T-helper 1 cell (primary cell): Measurements from ENCODE around the gene DPYSL4.
A peak's percentile ranks its signal among the peaks of the same experiment; 100 is the strongest.

Experiments used
- DNase-seq, 5 donors: peaks; one replicate each; pipeline ENCODE4 v3.0.0-alpha.2; 2012 to 2020
- total RNA-seq, 4 donors: gene quantifications; one replicate each; lab custom pipeline; 2026; lab: John Stamatoyannopoulos, UW

The DPYSL4 gene
- 0.54 to 6.5 (median 5.1) reads per million in 4 donors for total RNA-seq

DNA sequence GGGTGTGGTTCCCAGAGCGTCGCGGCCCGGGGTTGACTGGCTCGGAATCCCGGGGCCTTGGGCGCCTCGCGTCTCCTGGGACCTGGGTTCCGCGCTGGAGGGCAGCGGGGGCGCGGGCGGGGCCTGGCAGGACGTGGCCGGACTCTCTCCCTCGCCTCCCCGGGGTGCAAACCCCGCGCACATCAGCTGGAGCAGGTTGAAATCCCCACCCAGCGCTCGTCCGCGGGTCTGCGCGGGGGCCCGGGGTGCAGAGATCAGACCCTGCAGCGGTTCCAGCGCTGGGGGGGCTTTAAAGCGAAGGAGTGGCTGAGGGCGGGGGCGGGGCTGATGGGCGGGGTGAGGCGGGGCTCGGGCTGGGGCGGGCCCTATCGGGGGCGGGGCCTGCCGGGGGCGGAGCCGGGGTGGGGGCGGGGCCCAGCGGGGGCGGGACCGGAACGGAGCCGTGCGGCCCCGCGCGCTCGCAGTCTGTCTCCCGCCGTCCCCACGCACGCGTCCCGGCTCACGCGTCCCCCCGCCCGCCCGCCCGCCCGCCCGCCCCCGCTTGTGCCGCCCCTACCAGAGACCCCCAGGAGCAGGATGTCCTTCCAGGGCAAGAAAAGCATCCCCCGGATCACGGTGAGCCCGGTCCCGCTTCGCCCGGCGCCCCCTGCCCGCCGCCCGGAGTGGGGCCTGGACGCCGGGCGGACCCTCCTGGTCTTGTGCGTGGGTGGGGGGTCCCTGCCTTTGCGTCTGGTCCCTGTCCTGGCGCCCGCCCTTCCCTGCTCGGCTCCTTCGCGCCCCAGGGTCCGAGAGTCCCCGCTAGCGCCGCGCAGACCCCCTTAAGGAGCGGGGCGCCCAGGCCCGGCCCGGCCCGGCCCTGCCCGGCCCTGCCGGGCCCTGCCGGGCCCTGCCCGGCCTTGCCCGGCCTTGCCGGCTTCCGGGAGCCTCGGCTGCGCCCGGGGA lies at the start of gene DPYSL4:
Gene DPYSL4, plus strand, starts transcription at position 461 of the 942 bp plus-strand sequence. Its CDS starts 116 bp downstream, at position 577.
- peak in 3 of 5 donors; percentile 6 to 39 (median 19) for DNase-seq

DNA sequence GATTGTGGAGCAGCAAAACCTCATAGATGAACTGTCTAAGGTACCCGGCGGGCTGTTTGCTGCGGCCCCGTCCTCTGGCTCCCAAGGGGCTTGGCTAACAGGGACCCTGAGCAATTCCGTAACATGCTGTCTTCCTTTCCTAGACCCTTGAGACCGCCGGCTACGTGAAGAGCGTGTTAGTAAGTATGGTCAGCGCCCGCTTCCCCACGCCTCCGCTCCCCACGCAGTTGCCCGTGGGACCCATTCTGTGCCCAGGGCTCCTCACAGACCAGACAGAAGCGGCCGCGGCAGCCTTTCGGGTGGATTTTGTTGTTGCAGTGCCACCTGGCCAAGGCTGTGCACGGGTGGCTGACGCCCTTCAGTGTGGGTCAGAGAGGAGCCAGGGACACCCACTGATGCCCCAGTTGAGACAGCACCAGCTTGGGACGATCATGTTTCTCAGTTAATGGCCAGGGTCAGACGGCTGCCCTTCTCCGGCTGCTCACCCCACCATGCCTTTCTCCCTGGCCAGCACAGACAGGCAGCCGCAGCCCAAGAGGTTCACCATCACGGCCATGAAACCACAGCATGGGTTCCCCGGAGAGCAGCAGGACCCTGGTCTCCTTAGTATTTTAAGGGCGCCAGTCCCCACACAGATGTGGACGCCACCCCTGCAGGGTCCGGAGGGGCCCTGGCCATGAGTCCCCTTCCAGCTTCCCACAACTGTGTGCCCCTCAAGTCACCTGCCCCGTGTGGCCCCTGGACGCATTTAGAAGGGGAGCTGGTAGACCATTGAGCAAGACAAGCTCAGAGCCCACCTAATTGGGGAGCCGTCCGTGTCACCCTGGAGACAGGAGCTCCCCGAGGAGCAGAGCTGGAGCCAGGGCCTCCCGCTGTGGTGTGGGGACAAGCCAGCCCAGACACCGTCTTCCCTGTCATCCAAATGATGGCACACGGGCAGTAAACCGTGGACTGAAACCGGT lies 49.4 kb upstream of the DPYSL4 start:
- DNase-seq: no peak

DNA sequence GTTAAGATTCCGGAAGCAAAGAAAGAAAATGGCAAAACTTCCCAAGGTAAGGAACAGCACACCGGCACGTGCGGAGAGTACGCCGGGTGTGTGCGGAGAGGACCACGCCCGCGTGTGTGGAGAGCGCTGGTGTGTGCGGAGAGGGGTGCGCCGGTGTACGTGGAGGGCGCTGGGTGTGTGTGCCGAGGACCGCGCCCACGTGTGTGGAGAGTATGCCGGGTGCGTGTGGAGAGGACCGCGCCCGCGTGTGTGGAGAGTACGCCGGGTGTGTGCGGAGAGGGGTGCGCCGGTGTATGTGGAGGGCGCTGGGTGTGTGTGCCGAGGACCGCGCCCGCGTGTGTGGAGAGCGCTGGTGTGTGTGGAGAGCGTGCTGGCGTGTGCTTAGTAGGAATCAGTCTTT lies 48.6 kb upstream of the DPYSL4 start:
- DNase-seq: peak in 1 of 5 donors; percentile 1

DNA sequence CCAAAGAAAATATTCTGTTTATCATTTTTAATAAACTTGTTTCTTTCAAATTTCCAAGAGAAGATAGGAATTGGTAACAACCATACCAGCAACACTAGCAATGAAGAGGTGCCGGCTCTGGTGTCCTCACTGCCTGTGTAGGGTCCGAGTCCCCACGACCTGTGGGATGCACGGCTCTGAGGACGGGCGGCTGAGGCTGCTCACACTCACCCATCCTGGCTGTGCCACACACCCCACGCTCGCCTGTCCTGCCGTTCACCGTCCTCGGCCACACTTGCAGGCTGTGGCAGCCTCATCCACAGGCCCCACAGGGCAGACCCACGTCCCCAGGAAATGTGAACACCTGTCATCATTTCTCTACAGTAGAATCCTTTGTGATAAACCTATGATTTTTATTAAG lies 48.2 kb upstream of the DPYSL4 start:
- DNase-seq: peak in 1 of 5 donors; percentile 0

DNA sequence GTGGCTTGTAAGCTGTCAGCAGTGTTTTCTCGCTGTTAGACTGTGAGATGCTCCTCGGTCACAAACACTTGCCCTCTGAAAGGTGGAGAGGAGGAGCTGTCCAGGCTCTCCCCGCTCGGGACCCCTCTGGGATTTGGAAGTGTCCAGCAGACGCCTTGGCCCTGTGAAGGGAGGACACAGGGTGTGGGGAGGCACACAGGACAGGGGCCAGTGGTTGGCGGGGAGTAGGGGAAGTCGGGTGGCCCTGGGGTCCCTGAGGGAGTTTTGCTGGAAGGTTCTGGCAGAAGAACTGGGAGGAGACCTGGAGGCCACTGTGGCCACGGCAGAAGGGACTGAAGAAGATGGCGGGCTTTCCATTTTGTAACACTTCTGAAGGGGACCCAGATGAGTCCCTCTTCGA lies 47.2 kb upstream of the DPYSL4 start:
- no peak for DNase-seq

DNA sequence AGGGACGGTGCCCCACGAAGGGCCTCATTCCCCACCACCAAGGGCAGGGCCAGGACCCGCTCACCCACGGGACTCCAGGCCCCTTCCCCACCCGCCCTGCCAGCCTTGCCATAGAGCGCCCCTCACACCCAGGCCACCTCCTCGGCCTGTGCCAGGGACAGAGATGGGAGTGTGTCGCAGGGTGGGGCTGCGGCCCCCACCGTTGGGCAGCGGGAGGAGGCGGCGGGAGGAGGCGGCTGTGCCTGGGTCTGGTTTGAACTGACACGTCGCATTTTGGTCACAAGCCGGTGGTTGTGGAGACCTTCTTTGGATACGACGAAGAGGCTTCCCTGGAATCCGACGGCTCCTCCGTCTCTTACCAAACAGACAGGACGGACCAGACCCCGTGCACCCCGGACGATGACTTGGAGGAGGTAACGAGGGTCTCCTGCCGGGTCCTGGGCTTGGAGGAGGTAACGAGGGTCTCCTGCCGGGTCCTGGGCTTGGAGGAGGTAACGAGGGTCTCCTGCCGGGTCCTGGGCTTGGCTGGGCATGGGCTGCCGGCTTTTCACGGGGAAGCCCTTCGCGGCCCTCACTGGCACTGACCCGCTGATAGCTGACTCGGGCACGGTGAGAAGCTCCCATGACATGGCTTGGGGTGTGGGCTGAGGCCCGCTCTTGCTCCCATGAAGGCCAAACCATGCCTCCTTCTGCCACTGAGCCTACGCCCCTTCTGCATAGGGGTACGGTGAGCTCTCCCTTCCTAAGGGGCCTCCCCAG lies 46.4 kb upstream of the DPYSL4 start:
- DNase-seq: peak in 1 of 5 donors; percentile 6

DNA sequence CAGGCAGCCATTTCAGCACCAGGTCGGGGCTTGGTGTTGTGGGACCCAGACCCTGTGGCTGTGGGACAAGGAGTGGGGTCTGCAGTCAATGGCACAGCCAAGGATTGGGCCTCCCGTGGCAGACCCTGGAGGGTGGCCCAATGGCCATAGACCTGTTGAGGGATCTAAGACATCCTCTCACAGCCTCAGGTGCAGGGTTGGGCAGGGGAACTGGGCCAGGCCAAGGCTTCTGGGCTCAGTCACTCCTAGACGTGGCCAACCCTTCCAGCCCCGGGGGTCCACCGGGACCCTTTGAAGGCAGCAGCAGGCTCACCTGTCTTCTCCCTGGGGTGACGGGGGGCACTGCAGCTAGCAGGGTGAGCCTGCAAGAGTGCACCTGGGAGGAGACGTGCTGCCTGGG lies 45.7 kb upstream of the DPYSL4 start:
- peak in 1 of 5 donors; percentile 3 for DNase-seq

DNA sequence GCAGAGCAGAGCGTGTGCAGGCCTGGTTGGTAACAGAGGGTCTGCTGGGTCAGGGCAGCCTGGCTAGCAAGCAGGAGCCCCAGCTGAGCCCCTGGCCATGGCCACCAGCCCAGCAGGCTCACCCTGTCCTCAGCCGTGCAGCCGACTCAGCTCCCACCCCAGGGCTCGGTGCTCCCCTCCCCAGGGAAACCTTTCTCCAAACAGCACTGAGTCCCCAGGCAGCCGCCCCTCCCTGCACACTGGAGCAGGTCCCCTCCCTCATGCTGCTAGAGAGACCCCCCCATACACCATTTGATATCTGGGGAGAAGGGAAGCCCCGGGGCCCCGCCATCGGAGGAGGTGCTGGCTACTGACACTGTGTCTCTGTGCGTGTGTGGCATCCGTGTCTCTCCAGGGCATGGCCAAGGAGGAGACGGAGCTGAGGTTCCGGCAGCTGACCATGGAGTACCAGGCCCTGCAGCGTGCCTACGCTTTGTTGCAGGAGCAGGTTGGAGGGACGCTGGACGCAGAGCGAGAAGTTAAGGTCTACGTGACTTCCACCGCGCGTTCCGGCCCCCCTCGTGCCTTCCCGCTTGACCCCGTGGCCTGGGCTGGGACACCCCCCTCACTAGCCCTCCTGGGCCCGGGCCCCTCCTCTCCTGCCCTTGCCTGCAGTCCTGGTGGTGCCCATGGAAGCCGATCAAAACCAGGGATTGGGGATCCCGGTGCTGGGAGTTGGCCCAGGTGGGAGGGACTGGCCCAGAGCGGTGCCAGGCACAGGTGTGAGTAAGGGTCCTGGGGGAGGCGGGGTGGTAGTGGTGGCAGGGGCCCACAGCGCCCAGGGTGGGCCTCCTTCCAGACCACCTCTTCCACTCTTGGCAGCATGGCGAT lies 45.0 kb upstream of the DPYSL4 start:
- peak in 1 of 5 donors; percentile 4 for DNase-seq

DNA sequence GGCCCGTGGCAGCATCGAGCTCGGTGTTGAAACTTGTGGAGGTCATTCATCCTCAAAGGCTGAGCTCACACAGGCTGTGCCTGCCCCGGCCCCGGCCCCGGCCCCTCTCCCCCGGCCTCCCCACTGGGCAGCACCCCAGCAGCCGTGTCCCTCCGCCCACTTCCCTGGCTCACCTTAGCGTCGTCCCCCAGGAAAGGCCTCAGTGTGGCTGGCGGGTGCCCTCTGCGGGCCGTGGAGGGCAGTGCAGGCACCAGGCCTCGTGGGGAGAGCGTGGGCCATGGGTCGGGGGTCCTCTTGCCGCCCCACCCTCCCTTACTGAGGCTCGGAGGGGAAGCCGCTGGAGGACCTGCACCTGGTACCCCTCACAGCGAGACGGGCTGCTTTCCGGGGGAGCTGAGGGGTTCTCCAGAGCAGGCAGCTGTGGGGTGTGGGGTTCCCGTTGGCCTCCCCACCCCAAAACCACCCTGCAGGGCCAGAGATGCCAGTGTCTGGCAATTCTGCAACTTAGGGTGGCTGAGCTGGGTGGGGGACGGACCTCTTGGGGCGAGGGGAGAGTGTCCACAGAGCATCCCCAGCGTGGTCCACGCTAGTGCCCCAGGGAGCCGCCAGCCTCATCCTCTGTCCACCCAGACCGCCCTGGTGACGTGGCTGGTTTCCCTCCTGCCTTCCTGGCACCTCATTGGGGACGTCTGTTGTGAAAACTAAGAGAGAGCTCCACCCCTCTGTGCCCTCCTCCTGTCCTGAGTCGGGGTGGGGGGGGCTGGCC lies 44.2 kb upstream of the DPYSL4 start:
- DNase-seq: peak; percentile 10 to 41 (median 29)

DNA sequence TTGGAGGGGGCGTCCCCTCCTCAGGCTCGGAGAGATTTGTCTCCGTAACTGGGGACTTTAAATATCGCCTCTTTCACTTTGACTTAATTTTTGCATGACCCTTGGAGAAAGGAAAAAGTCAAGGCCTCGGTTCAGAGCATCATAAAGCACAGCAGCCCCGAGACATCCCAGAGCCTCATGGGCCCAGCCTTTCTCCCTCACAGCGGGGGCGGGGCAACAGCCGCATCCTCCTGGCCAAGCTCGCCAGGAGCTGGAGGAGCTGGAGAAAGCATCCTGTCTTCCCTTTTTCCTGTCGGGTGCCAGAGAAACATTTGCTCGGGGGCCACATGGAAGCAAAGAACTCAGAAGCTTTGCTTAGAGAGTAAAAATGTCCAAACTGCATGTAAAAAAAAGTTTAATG lies 43.6 kb upstream of the DPYSL4 start:
- no peak for DNase-seq

DNA sequence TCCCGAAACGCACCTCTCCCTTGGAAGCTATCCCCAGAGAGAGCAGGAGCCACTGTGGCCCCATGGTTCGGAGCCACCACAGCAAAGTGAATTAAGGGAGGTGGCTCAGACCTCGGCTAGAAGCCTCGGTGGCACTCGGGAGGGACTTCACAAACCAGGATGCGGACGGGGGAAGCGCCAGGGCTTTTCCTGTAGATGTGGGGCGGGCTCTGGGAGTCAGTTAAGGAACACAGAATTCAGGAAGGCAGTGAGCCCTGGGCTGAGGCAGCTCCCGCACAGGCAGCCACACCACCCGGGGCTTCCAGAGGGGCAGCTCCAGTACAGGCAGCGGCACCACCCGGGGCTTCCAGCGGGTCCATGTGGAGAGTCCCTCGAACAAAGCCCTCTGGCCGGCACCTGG lies 42.7 kb upstream of the DPYSL4 start:
- DNase-seq: no peak

DNA sequence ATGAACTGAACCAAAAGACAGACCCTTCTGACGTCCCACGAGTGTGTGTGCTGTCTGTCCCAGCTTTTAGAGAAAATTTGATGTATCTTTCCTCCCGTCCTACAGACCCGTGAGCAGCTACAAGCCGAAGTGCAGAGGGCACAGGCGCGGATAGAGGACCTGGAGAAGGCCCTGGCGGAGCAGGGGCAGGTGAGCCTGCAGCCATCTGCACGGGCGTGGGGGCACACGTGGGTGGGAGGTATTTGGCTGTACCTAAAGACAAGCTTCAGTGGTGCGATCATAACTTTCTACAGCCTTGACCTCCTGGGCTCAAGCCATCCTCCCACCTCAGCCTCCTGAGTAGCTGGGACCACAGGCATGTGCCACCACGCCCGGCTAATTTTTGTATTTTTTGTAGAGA lies 41.7 kb upstream of the DPYSL4 start:
- no peak for DNase-seq

DNA sequence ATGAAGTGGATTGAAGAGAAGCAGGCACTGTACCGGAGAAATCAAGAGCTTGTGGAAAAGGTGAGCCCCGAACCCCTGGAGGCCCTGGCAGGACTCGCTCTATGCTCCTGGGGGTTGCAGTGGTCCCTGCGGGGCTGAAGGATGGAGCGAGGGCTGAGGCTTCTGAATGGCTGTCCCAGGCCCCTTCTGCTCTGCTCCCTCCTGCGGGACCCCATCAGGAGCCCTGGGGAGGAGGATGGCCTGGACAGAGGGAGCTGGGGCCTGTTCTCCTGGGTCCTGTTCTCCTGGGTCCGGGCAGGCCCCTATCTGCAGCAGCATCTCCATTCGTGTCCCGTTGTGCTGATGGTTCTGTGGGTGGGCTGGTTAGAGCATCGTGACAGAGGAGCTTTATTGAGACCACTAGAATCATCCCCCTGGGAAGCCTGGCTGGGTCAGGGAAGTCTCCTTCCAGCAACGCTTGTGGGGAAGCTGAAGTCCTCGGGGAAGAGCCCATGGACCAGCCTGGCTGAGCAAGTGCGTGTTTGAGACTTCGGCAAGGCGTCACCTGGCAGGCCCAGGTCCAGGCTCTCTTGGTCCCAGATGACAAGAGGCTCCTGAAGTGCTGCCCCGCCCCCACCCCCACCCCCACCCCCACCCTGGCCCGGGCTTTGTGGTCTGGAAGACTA lies 41.1 kb upstream of the DPYSL4 start:
- no peak for DNase-seq

DNA sequence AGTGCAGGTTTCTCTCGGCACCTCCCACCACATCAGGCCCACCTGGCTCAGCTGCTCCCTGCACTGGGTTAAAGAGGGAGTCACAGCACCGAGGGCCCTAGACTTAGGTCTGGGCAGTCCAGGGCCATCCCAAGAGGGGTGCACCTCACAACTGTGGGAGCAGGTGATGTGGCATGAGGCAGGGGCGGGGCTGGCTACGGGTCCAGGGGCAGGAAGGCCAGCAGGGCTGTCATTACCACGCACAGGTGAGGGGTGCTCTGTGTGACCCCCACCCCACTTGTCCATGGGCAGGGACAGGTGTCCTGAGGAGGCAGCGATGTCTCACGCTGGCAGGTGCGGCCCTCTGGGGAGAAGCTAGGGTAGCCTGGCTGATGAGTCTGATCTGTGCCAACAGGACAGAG lies 40.5 kb upstream of the DPYSL4 start:
- DNase-seq: no peak

DNA sequence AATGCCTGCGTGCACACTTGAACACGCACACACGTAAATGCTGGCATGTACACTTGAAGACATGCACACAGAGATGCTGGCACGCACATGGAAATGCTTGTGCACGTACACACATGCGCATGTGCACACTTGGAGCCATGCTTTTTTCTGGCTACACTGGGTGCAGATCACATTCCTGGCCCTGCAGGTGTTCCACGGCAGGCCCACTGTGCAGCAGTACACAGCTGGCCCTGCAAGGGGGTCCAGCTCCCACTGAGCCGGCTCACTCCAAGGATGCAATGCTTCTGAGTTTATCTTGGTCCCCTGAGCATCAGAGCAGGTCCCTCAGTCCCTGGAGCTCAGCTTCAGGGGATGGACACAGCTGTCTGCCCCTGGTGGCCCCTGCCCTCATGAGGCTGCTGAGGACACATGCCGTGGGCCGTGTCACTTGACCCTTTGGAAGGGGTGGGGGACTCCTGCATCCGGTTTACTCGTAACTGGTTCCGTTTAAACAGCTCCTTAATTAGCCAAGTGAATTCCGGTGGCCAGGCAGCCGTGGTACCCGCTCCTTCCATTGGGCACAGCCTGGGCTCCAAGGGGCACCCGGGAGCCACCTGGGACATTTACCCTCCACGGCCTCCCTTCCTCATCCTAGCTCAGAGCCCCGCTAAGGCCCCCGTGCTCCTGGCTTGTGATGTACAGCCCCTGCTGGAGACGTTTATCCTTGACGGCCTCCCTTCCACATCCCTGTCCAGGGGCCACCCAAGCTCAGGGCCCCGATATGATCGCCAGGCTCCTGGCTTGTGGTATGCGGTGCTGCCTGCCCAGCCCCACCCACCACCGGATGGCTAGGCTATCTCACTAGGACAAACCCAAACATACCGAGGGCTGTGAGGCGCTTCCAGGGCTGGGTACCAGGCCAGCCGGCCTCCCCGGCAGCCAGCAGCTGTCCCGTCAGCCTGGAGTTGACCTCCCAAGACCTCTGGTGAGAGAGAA lies 39.5 kb upstream of the DPYSL4 start:
- DNase-seq: no peak

DNA sequence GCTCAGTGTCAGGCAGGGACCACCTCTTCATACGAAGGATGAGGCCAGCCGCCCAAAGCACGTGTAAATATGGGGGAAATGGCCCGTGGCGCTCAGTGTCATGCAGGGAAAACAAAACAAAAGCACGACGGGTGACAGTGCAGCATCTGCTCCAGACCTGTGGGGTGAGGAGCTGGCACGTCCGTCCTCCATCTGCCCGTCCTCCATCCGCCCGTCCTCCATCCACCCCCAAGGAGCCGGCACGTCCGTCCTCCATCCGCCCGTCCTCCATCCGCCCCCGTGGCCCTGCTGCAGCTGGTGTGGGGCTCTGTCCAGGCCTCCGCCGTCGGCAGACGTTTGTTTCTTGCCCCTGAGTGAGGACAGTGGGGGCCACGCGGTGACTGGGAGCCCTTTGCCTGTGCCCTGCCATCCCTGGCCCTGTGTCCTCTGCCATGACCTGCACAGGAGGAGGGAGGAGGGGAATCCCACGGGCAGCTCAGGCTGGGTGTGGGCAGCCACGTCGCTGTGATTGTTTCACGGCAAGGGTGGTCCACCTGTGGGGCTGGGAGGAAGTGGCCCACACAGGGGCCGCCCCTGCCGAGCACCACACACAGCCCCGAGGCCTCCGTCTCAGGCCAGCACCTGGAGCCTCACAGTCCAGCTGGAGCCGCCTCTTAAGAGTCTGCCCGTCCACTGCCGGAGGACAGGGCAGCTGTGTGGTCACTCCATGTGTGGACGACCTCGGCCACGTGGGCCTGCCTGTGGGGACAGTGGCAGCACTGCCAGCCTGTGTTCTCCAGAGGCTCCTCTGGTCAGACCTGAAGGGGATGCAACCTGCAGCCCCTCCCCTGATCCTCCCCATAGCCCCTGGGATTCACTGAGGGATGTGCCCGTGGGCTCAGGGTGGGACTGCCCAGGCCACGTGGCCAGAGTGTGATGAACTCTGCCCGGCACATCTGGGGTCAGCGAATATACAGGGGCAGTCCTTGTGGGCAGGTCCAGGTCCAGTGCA lies 38.2 kb upstream of the DPYSL4 start:
- peak in 1 of 5 donors; percentile 1 for DNase-seq

DNA sequence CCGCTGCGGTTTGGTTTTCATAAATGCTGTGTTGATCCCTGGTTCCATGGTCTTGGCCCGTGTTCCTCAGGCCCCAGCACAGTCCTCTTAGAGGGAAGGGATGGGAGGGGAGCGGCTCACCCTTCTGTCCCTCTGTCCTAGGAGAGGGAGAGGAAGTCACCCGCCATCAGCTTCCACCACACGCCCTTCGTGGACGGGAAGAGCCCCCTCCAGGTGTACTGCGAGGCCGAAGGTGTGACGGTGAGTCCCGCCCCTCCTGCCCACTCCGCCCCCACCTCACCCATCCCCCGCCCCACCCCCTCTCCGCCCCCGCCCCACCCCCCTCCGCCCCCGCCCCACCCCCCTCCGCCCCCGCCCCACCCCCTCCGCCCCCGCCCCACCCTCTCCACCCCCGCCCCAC lies 37.5 kb upstream of the DPYSL4 start:
- DNase-seq: no peak
